A204.1 (cell line): Measurements from ENCODE around the gene ZNF232.
"Not testable (repeated sequence)": the region's sequence is repeated elsewhere in the genome, so short reads cannot be mapped to it uniquely, and the experiment has no call there.

Experiments used
- FAIRE-seq: peaks from 2 replicates; lab custom pipeline; 2012; peaks lifted over from hg19 to GRCh38; lab: Jason Lieb, UNC

The ZNF232 gene

GRCh38 chr17:5111402-5112204 lies at the start of gene ZNF232:
ZNF232 (minus strand) TSS chr17:5111878; CDS start chr17:5111822, 56 bp downstream.
- peak; percentile 69 for FAIRE-seq

DNA sequence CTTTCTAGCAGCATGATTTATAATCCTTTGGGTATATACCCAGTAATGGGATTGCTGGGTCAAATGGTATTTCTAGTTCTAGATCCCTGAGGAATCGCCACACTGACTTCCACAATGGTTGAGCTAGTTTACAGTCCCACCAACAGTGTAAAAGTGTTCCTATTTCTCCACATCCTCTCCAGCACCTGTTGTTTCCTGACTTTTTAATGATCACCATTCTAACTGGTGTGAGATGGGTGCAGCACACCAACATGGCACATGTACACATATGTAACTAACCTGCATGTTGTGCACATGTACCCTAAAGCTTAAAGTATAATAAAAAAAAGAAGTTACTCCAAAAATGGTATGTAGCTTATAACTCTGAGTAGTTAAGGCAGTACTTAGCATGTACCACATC lies 49.0 kb upstream of the ZNF232 start:
- not testable (repeated sequence) for FAIRE-seq

GRCh38 chr17:5146122-5146521 lies 34.4 kb upstream of the ZNF232 start:
- FAIRE-seq: not testable (repeated sequence)

DNA sequence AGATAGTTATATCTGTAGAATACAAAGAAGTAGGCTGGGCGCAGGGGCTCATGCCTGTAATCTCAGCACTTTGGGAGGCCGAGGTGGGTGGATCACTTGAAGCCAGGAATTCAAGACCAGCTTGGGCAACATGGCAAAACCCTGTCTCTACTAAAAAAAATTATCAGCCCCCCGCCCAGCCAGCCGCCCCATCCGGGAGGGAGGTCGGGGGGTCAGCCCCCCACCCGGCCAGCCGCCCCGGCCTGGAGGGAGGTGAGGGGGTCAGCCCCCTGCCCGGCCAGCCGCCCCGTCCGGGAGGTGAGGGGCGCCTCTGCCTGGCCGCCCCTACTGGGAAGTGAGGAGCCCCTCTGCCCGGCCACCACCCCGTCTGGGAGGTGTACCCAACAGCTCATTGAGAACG lies 31.2 kb upstream of the ZNF232 start:
- not testable (repeated sequence) for FAIRE-seq

DNA sequence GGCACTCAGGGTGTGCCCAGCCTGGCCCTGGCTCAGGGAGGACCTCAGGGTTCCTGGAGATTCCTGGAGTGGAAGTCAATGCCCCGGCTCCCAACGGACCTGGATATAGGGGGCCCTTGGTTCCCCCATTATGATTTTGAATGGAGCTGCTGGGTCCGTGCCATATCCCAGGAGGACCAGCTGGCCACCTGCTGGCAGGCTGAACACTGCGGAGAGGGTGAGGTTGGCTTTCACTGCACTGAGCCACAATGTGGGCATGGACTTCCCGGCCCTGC lies 27.7 kb upstream of the ZNF232 start:
- no peak for FAIRE-seq

DNA sequence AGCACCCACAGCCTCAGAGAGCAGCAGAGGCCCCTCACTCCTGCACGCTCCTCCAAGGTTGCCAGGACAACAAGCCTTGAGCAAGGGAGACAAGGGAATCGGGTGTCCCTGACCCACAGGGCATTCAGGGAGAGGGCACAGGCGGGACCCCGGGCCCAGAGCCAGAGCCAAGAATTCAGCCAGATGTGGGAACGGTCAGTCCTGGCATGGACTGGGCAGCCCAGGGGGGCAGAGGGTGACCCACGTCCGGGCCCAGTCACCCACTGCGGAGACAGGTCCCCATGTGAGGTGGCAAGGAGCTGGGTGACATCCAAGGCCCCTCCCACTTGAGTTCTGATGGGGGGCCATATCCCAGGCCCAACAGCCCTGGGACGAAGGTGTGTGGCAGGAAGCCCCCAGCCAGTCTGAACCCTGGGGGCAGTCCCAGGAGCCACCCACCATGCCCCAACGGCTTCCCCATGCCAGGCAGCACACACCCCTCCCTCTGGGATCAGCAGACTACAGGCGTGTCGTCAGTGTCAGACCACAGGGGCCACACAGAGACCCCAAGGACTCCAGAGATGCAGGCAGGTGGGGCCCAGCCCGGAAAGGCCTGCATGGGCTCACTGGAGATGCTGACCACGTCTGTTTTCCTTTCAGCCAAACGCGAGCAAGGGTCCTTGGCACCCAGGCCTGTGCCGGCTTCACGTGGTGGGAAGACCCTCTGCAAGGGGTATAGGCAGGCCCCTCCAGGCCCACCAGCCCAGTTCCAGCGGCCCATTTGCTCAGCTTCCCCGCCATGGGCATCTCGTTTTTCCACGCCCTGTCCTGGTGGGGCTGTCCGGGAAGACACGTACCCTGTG lies 27.2 kb upstream of the ZNF232 start:
- FAIRE-seq: no peak

GRCh38 chr17:5138198-5138544 lies 26.5 kb upstream of the ZNF232 start:
- FAIRE-seq: not testable (repeated sequence)

DNA sequence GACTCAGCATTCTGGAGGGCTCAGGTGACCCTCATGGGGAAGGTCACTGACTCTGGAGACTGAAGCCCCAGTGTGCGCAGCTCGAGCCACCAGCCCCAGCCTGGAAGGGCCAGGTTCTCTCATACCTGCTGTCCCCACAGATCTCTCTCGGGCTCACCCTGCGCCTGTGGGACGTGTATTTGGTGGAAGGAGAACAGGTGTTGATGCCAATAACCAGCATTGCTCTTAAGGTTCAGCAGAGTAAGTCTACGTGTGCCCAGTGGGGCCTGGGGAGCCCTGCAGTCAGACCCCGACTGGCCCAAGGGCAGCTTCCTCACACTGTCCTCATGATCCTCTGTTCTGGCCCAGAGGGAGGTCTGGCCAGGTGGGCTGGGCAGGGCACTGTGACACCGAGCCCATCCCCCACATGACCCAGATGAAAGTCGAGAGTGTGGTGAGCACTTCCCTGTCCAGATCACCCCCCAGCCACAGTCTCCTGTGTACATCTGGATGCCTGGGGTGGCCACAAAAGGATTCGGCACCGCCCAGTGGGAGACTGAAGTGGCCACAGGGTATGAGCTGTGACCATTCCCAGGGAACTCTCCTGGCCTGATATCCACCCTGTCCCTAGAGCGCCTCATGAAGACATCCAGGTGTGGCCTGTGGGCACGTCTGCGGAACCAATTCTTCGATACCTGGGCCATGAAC lies 26.0 kb upstream of the ZNF232 start:
- FAIRE-seq: not testable (repeated sequence)

DNA sequence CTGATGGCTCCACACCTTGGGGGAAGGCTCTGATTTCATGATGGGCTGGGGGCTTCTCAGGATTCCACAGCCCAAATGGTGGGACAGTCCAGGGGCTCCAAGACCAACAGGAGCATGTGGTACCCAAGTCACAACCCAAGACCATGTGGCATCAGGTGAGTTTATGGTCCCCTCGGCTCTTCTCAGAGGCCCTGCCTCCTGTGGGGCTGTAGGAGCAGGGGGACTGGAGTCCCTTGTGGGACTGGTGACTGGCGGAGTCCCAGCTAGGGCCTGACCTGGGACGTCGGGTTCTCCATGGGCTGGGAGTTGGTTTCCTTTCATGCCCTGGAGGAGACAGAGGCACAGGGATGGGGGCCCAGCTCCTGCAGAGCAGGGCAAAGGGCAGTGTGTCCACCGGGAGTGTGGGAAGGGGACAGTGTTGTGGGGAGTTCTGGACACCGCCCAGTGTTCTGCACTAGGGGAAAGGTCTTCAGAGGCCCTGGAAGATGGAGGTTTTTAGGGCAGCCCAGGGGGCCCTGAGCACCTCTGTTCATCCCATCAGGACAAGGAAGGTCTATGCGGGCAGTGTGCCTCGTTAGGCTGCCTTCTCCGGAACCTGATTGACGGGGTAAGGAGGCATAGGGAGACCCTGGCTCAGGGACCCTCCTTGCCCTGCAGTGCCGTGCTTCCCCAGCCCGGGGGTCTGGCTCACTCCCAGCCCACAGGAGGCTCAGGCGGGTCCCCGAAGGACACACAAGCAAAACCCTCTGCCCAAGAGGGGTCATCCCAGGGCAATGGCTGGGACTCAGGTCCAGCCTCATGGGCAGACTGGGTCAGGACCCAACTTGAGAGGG lies 25.1 kb upstream of the ZNF232 start:
- not testable (repeated sequence) for FAIRE-seq

DNA sequence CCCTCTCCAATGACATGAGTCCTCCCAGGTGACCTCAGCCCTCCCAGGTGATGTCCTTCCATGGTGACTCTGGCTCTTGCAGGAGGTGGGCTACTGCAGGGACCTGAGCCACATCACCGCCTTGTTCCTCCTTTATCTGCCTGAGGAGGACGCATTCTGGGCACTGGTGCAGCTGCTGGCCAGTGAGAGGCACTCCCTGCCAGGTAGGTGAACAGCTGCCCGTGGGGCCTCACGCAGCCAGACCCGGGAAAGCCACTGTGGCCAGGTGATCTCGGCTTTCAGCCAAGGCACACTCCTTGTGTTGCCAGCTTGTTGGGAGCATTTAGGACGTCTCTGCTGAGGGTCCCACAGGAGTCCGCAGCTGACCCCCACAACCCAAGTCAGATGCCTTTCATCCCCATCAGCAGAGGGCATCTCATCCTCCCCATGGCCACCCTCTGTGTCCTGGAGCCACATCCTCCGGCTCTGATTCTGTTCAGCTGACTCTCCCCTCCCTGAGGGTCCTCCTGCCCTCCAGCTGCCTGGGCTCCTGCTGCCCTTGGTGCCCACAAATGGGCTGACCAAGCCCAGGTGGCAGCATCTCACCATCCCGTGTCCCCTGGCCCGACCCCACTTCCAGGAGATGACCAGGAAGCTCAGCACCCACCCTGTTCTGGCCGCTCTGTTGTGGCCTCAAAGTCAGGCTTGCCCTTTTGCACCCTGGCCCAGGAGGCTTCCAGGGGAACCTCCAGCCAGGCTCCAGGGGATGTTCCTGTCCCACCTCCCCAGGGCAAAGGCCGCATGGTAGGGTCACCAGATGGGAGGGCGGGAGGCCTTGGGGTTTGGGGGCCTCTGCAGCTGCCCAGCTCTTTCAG lies 24.3 kb upstream of the ZNF232 start:
- no peak for FAIRE-seq

GRCh38 chr17:5135131-5135712 lies 23.5 kb upstream of the ZNF232 start:
- FAIRE-seq: not testable (repeated sequence)

DNA sequence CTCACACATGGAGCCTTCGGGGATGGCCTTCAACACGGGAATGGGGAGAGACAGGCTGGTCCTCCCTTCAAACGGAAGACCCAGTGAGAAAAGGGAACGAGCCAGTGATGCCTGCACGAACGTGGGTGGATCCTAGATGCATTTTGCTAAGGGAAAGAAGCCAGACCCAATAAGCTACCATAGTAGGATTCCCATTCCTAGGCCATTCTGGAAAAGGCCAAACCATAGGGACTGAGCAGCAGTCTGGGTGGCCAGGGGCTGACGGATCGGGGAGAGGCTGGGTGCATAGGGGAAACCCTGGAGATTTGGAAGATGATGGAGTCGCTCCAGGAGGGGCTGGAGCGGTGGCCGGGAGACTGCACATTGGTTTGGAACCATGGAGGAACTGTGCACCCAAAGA lies 22.9 kb upstream of the ZNF232 start:
- FAIRE-seq: not testable (repeated sequence)

DNA sequence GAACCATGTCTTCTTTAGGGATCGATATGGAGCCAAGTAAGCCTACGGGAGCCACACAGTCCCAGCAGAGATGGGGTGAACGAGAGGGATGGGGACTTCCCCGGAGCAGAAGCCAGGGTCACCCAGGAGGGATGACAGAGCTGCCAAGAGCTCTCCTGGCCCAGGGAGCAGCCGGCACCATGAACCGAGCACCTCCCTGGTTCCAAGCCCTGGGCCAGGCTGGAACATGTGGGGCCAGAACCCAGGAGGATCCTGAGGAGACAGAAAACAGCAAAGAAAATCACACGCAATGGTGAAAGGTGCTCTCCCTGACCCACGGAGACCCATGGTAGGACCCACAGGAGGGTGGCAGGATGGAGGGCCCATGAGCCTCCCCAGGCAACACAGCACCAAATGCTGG lies 22.3 kb upstream of the ZNF232 start:
- not testable (repeated sequence) for FAIRE-seq

- FAIRE-seq: no peak
Measured at GRCh38 chr17:5133311-5133710, 21.6 kb upstream of the ZNF232 start.

DNA sequence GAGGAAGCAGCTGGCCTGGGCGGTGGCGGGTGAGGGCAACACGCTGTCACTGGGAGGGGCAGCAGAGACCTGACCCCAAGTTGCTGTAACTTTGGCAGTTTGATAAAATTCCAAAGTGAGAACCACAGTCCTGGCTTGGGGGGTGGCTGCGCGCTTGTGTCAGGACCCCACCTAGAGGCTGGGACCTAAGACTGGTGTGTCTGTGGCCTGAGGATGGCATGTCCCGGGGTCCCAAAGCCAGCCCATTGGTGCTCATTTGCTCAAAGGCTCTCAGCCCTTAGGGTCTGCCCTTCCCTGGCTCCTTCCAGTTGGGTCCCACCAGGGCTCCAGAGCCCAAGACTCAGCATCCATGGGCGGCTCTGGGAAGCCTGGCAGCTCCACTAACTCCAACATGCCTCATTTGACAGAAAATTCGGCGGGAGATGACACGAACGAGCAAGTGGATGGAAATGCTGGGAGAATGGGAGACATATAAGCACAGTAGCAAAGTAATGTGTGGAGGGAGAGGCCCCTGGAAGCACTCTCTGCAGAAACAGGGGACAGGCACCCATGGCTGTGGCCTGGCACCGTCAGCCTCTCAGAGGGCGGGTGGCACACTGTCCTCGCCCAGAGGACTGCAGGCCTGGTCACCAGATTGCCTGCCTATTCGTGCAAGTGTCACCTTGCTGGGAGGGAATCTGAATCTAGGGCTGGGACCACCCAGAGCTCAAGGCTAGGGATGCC lies 21.0 kb upstream of the ZNF232 start:
- not testable (repeated sequence) for FAIRE-seq

GRCh38 chr17:5131799-5132502 lies 20.3 kb upstream of the ZNF232 start:
- not testable (repeated sequence) for FAIRE-seq

GRCh38 chr17:5131146-5131715 lies 19.6 kb upstream of the ZNF232 start:
- FAIRE-seq: no peak

DNA sequence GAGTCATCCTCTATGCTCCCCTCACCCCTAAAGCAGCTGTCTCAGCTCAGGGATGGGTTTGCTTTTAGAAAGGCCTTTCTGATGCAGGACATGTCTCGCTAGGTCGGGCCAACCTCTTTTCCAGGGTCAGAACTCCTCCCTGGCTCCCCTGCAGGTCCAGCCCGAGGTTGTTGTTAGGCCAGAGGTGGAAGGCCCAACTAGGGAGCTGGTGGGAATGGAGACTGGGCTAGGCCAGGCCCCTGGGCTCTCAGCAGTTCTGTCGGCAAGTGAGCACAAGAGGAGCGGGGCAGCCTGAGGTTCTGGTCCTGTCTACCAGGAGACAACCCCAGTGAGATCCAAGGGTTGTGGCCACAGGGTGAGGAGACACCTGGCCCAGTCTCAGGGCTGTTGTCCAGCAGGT lies 19.0 kb upstream of the ZNF232 start:
- not testable (repeated sequence) for FAIRE-seq

DNA sequence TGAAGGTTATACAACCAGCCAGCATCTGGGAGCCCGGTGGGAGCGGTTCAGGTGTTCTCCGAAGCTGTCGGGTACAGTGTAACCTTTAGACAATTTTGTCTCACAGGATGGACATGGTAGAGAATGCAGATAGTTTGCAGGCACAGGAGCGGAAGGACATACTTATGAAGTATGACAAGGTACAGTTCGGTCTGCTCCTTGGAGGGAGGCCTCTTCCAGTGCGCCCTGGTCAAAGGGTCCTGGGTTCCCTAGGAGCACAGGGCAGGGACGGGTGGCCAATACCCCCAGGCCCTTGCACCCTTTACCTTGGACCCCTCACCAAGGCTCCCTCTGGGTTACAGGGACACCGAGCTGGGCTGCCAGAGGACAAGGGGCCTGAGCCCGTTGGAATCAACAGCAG lies 18.6 kb upstream of the ZNF232 start:
- not testable (repeated sequence) for FAIRE-seq
